ENCODE data around the gene QPCT.

The QPCT gene

GRCh38 chr2:37367310-37367709 lies 22.9 kb downstream of the QPCT start:
- Histone ChIP-seq H3K27me3 (no peaks in the 10 kb centered on the region), H3K27ac (no peak overlapping the region), H3K9me3 (no peaks in the 10 kb centered on the region), H3K4me3 (ENCODE audit: low read depth in 1 of 2, low read length in 1 of 2) (no peak overlapping the region), H3K36me3 (peaks cover 85% of the 10 kb centered on the region), H3K4me1 (ENCODE audit: control insufficient read depth in 1 of 2, insufficient read depth in 1 of 2, low read depth in 1 of 2, low read length in 1 of 2) (no peaks in the 10 kb centered on the region)
- no peak for TF ChIP-seq CTCF (IDR thresholded peaks at IDR 0.05)

DNA sequence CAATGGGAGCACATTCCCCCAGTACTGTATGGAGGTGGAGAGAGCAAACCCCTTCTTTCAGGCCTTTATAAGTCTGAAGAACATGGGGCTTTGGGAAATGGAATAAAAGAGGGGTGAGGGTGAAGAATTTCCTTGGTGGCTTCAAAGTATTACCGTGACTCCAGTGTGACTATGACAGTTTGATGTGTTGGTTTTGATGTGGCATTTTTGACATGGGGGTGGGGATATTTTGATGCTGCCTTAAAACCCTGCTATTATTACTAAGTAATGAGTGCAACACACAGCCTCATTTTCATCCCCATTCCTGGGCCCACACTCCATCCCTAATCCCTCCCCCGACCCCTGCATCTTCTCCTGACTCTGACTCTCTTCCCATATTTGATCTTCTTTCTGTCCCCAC lies 23.6 kb downstream of the QPCT start:
- TF ChIP-seq CTCF (IDR thresholded peaks at IDR 0.05), result no peak
- no peaks in the 10 kb centered on the region for H3K27me3 ChIP-seq
- no peak overlapping the region for H3K4me3 ChIP-seq (ENCODE audit: low read depth in 1 of 2, low read length in 1 of 2)
- H3K9me3 ChIP-seq, result no peaks in the 10 kb centered on the region
- peaks cover 85% of the 10 kb centered on the region for H3K36me3 ChIP-seq
- H3K27ac ChIP-seq, result no peak overlapping the region
- H3K4me1 ChIP-seq (ENCODE audit: control insufficient read depth in 1 of 2, insufficient read depth in 1 of 2, low read depth in 1 of 2, low read length in 1 of 2), result no peaks in the 10 kb centered on the region

DNA sequence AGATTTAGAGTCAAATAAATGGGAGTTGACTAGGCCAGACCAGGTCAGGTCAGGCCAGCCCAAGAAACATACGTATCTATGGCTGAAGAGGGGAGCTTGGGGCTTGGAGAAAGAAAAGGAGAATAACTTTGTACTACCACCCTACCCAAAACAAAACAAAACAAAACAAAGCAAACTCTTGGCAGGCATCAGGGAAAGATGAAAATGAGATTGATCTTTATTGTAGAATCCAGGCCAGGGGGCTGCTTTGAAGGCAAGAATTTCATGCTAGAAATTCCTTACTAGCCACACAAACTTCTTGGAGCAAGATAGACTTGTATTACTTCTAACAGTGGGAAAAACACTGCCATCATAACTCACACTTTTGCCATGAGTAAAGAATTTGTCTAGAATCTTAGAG lies 26.2 kb downstream of the QPCT start:
- no peak for TF ChIP-seq CTCF (IDR thresholded peaks at IDR 0.05)
- Histone ChIP-seq H3K27me3 (no peaks in the 10 kb centered on the region), H3K36me3 (peaks cover 100% of the 10 kb centered on the region), H3K9me3 (no peaks in the 10 kb centered on the region), H3K27ac (peak overlapping the region; percentile 15), H3K4me3 (ENCODE audit: low read depth in 1 of 2, low read length in 1 of 2) (no peak overlapping the region), H3K4me1 (ENCODE audit: control insufficient read depth in 1 of 2, insufficient read depth in 1 of 2, low read depth in 1 of 2, low read length in 1 of 2) (no peaks in the 10 kb centered on the region)

DNA sequence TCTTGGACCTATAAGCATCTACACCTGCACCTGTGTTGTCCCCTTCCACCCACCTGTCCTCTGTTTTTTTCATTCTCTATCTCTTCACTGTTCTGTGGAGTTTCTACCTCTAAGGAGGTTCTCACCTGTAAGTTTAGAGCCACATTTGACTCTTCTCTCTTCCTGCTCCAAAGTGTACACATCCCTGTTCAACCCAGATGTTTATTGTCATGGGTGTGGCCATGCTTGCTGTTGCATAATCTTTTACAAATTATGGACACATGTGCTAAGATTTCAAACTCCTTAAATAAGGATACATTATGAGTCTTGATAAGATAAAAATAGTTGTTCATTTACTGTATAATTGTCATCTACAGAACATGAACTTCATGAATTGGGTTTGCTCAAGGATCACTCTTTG lies 27.6 kb downstream of the QPCT start:
- no peaks in the 10 kb centered on the region for H3K4me1 ChIP-seq (ENCODE audit: control insufficient read depth in 1 of 2, insufficient read depth in 1 of 2, low read depth in 1 of 2, low read length in 1 of 2)
- H3K4me3 ChIP-seq (ENCODE audit: low read depth in 1 of 2, low read length in 1 of 2), result no peak overlapping the region
- TF ChIP-seq CTCF (IDR thresholded peaks at IDR 0.05), result no peak
- H3K36me3 ChIP-seq, result peaks cover 97% of the 10 kb centered on the region
- H3K27ac ChIP-seq, result no peak overlapping the region
- no peaks in the 10 kb centered on the region for H3K27me3 ChIP-seq
- H3K9me3 ChIP-seq, result no peaks in the 10 kb centered on the region

GRCh38 chr2:37375741-37376288 lies 31.4 kb downstream of the QPCT start:
- Histone ChIP-seq H3K4me3 (ENCODE audit: low read depth in 1 of 2, low read length in 1 of 2) (no peak overlapping the region), H3K9me3 (no peaks in the 10 kb centered on the region), H3K4me1 (ENCODE audit: control insufficient read depth in 1 of 2, insufficient read depth in 1 of 2, low read depth in 1 of 2, low read length in 1 of 2) (no peaks in the 10 kb centered on the region), H3K27me3 (no peaks in the 10 kb centered on the region), H3K36me3 (peaks cover 59% of the 10 kb centered on the region), H3K27ac (no peak overlapping the region)
- TF ChIP-seq CTCF (IDR thresholded peaks at IDR 0.05), result no peak

All from neutrophil (primary cell).